ENCODE results near the gene SLC35E1. TPM values are rescaled to one million over a fixed set of nuclear protein-coding genes. Genes with fewer than 3 reads are reported as not detected.

Gene SLC35E1
- total and polyA plus RNA-seq, 2 of the 4 experiments (the other 2 are of a cell fraction) = 22.6 to 38.0 TPM

DNA sequence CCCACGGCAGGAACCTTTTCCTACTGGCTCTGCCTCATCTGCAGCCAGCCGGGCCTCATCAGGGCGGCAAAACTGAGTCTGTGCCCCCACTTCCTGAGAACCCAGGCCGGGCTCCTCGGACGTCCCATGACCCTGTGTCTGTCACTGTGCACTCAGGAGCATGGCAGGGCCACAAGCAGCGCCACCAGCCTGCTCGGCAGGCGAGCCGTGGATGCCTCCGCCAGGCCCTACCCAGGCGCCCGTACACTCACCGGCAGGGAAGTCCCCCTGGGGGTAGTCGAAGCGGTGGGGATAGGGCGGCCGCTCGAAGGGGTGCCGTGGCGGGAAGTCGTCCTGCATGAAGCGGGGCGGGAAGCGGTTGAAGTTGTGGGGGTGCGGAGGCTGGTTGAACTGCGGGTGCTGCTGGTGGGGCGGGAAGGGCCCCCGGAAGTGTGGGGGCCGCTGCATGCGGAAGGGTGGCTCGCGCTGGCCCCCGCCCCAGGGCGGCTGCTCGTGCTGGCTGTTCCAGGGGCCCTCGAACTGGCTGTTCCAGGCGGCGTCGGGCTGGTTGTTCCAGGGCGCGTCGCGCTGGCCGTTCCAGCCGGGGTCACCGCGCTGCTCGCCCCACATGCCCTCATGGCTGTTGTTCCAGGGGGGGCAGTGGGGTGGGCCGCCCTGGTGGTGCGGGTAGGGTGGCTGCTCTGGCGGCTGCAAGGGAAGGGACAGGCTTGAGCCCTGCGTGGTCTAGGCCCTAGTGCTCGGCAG is 47.1 kb downstream of the SLC35E1 start:
- ChIA-PET POLR2A (ENCODE audit: unreplicated experiment) (no interaction called here), CTCF (no interaction called here)
- Histone ChIP-seq H2AK5ac (ENCODE audit: low read depth, low read length) (no peak overlapping the region), H3K56ac (ENCODE audit: extremely low read depth, insufficient read depth, low read length) (no peak overlapping the region), H3K14ac (replicated peaks; ENCODE audit: low read depth, low read length) (no peak overlapping the region), H2BK15ac (ENCODE audit: low read depth, low read length) (no peak overlapping the region), H4K91ac (ENCODE audit: insufficient read depth, low read depth, low read length) (no peak overlapping the region), H2AK9ac (replicated peaks; ENCODE audit: low read depth, low read length, poor library complexity) (no peak overlapping the region), H3K4ac (ENCODE audit: low read depth, low read length) (no peak overlapping the region), H2AFZ (replicated peaks; ENCODE audit: low read length, poor library complexity) (no peak overlapping the region), H3K27me3 (ENCODE audit: control insufficient read depth, insufficient read depth, low read length) (no peaks in the 10 kb centered on the region), H3K79me1 (ENCODE audit: low read depth in 1 of 2, low read length in 2 of 2) (peaks cover 15 to 16% of the 10 kb centered on the region in 2 experiments), H3K9ac (ENCODE audit: low read depth, low read length) (no peak overlapping the region), H4K5ac (ENCODE audit: low read depth, low read length) (no peak overlapping the region), H3K23ac (ENCODE audit: low read depth, low read length) (no peak overlapping the region), H3K4me1 (ENCODE audit: control insufficient read depth, insufficient read depth, low read length) (no peaks in the 10 kb centered on the region), H2BK5ac (ENCODE audit: low read depth, low read length, poor library complexity, severe bottlenecking) (no peak overlapping the region), H4K20me1 (ENCODE audit: insufficient read depth, low read length) (peaks cover 15% of the 10 kb centered on the region; the same call in 1 of the 2 replicates), H3K4me2 (ENCODE audit: low read depth, low read length) (no peak overlapping the region), H2BK120ac (ENCODE audit: low read depth, low read length) (no peak overlapping the region), H2BK20ac (ENCODE audit: low read depth, low read length) (no peak overlapping the region), H4K8ac (ENCODE audit: low read depth in 2 of 2, low read length in 2 of 2) (no peak overlapping the region), H3K9me3 (ENCODE audit: control insufficient read depth, insufficient read depth, low read length) (no peaks in the 10 kb centered on the region), H3K4me3 (ENCODE audit: insufficient read depth, low read depth, low read length) (no peak overlapping the region), H3K18ac (ENCODE audit: low read depth, low read length) (no peak overlapping the region), H3K9me1 (ENCODE audit: insufficient read depth, low read length) (no peaks in the 10 kb centered on the region), H3K27ac (ENCODE audit: insufficient read depth, low read length) (no peak overlapping the region), H3K36me3 (ENCODE audit: control insufficient read depth, insufficient read depth, low read length) (peaks cover 83% of the 10 kb centered on the region)
- dilution Hi-C loops (cut with HindIII; ENCODE audit: low sequenced_read_pairs, unreplicated experiment) (no loop called here), in situ Hi-C loops (cut with MboI; ENCODE audit: low sequenced_read_pairs) (no loop called here), intact Hi-C loops (cut with micrococcal nuclease) (no loop called here)
- TF ChIP-seq POLR2A (IDR thresholded peaks at IDR 0.05; ENCODE audit: low read depth, low read length) = no peak
- TF ChIP-seq FOS (IDR thresholded peaks at IDR 0.05; ENCODE audit: low read depth, low read length) = no peak
- BruUV-seq (replicated peaks) = no TSS peak
- no peak for ATAC-seq (ENCODE audit: low read depth)
- no peak for DNase-seq
- 97% methylated on average over 31 of the region's 54 CpGs; no CpG with 5 or more reads in 1 of the 2 experiments for WGBS, 2 experiments (ENCODE audit: extremely low coverage in 2 of 2, insufficient read length in 1 of 2)

Measured in IMR-90 (cell line).